HepG2 (cell line): ENCODE data around the gene CCNYL1.

Experiments
- CC2D1A ChIP-seq: sonication (generic); formaldehyde crosslinking; IDR thresholded peaks from 2 replicates; pipeline ENCODE4 v1.8.1; 2023; ENCODE audit warnings: mild to moderate bottlenecking, missing genetic modification reagents
- CTCF ChIP-seq: sonication (generic); formaldehyde crosslinking; IDR thresholded peaks from 2 replicates; pipeline ENCODE4 v1.5.0; 2020; ENCODE audit warnings: mild to moderate bottlenecking, missing genetic modification reagents, moderate library complexity
- ETV6 ChIP-seq: sonication (generic); formaldehyde crosslinking; conservative IDR thresholded peaks from 2 replicates; pipeline ENCODE4 v1.4.0; 2020; ENCODE audit warnings: missing genetic modification reagents
- RBFOX2 ChIP-seq: fragments of 200-400 bp; formaldehyde crosslinking; IDR thresholded peaks from 2 replicates; pipeline ENCODE4 v1.6.1; 2017; ENCODE audit warnings: low read depth, mild to moderate bottlenecking, low read length
- ZNF883 ChIP-seq: sonication (generic); formaldehyde crosslinking; IDR thresholded peaks from 2 replicates; pipeline ENCODE4 v1.5.1; 2020; ENCODE audit warnings: mild to moderate bottlenecking, missing genetic modification reagents; ENCODE audit errors: not compliant biosample characterization

GRCh38 chr2:207760453-207760852, 49.0 kb downstream of the CCNYL1 start:
- TF ChIP-seq ETV6 (no peak), CC2D1A (no peak), CTCF (no peak), ZNF883 (no peak), RBFOX2 (no peak)
